Keratinocyte (primary cell): Measurements from ENCODE around the gene EYS. TPM values are rescaled to one million over a fixed set of nuclear protein-coding genes. Genes with fewer than 3 reads are reported as not detected.
A peak's percentile ranks its signal among the peaks of the same experiment; 100 is the strongest.

Experiments
- DNase-seq: peaks from one replicate; pipeline ENCODE4 v3.0.0-alpha.2; 2011; ENCODE audit warnings: low read depth, missing footprints, low spot score
- FAIRE-seq: peaks from 2 replicates; lab custom pipeline; 2011; peaks lifted over from hg19 to GRCh38; lab: Jason Lieb, UNC
- H2AFZ ChIP-seq: 2 replicates; pipeline ENCODE4 v1.6.0; 2012; ENCODE audit warnings: low read length, control low read depth, inconsistent platforms; ENCODE audit not compliant: control insufficient read depth
- H3K27ac ChIP-seq: 2 replicates; pipeline ENCODE4 v1.5.1; 2011; ENCODE audit warnings: low read length; ENCODE audit not compliant: control insufficient read depth, insufficient read depth
- H3K27me3 ChIP-seq: 3 replicates; pipeline ENCODE4 v1.6.0; 2011; ENCODE audit warnings: low read length; ENCODE audit not compliant: control insufficient read depth, insufficient read depth; ENCODE audit errors: extremely low read depth
- H3K36me3 ChIP-seq, 2 experiments: 2 replicates in 1 of 2; 3 replicates in 1 of 2; pipeline ENCODE4 v1.5.1; 2011; ENCODE audit warnings: low read length in 2 of 2, mild to moderate bottlenecking in 1 of 2; ENCODE audit not compliant: control insufficient read depth in 2 of 2, insufficient read depth in 2 of 2; ENCODE audit errors: extremely low read depth in 1 of 2
- H3K4me1 ChIP-seq: 3 replicates; pipeline ENCODE4 v1.5.1; 2011; ENCODE audit warnings: low read length; ENCODE audit not compliant: control insufficient read depth, insufficient read depth; ENCODE audit errors: extremely low read depth
- H3K4me2 ChIP-seq: 3 replicates; pipeline ENCODE4 v1.6.0; 2011; ENCODE audit warnings: low read depth, low read length; ENCODE audit not compliant: control insufficient read depth, insufficient read depth; ENCODE audit errors: extremely low read depth
- H3K4me3 ChIP-seq, 3 experiments: fragments of 200-600 bp in 1 of 3; sonication (generic) in 1 of 3; 2 replicates in 2 of 3; 3 replicates in 1 of 3; pipeline ENCODE4 v1.5.1; 2011 to 2016; ENCODE audit warnings: low read length in 3 of 3, mild to moderate bottlenecking in 3 of 3, control low read depth in 2 of 3, inconsistent platforms in 1 of 3, low read depth in 1 of 3, mixed read lengths in 1 of 3, mixed run types in 1 of 3, moderate library complexity in 1 of 3; ENCODE audit not compliant: control insufficient read depth in 2 of 3, insufficient read depth in 2 of 3; ENCODE audit errors: extremely low read depth in 1 of 3
- H3K79me2 ChIP-seq: 2 replicates; pipeline ENCODE4 v1.6.0; 2012; ENCODE audit warnings: low read length; ENCODE audit not compliant: control insufficient read depth, insufficient read depth
- H3K9ac ChIP-seq: 3 replicates; pipeline ENCODE4 v1.6.0; 2011; ENCODE audit warnings: low read length; ENCODE audit not compliant: control insufficient read depth, insufficient read depth; ENCODE audit errors: extremely low read depth
- H3K9me1 ChIP-seq: 3 replicates; pipeline ENCODE4 v1.6.0; 2011; ENCODE audit warnings: low read length; ENCODE audit not compliant: control insufficient read depth, insufficient read depth; ENCODE audit errors: extremely low read depth
- H3K9me3 ChIP-seq: 2 replicates; pipeline ENCODE4 v1.5.1; 2012; ENCODE audit warnings: low read depth, low read length; ENCODE audit not compliant: control insufficient read depth
- H4K20me1 ChIP-seq: 3 replicates; pipeline ENCODE4 v1.6.0; 2011; ENCODE audit warnings: low read length; ENCODE audit not compliant: control insufficient read depth, insufficient read depth; ENCODE audit errors: extremely low read depth
- CTCF ChIP-seq, 3 experiments: IDR thresholded peaks in 1 of 3; conservative IDR thresholded peaks in 1 of 3; optimal IDR thresholded peaks in 1 of 3; 2 replicates in 2 of 3; 3 replicates in 1 of 3; pipeline versions ENCODE3 to v1.5.1; 2011; ENCODE audit warnings: low read length in 3 of 3, mild to moderate bottlenecking in 3 of 3, moderate library complexity in 2 of 3, control low read depth in 1 of 3, inconsistent platforms in 1 of 3; ENCODE audit not compliant: insufficient read depth in 2 of 3; ENCODE audit errors: extremely low read depth in 1 of 3
- EZH2 ChIP-seq: IDR thresholded peaks from one replicate; pipeline ENCODE4 v1.6.1; 2012; ENCODE audit warnings: inconsistent platforms, mild to moderate bottlenecking, low read length, moderate library complexity
- dilution Hi-C: fragments of 300-500 bp; cut with MboI; formaldehyde crosslinking; loops from one replicate; pipeline ENCODE4 v1.7.0; 2020; ENCODE audit warnings: low sequenced_read_pairs; ENCODE audit not compliant: extremely low pct_ligation_motif_present
- polyA plus RNA-seq, 5 experiments: library from polyadenylated mRNA; depleted of rRNA in 3 of 5; stranded (reverse) in 3 of 5; stranded (forward) in 1 of 5; unstranded in 1 of 5; fragments of >200 nt; gene quantifications; 1 replicate in 1 of 5; 2 replicates in 3 of 5; 3 replicates in 1 of 5; pipeline versions ENCODE4 v1.2.1 to v1.2.3, GENCODE V29; 2011 to 2012; ENCODE audit warnings: missing spikeins in 2 of 5, low read depth in 1 of 5, low replicate concordance in 1 of 5

Gene EYS
- polyA plus RNA-seq, 1 donor (not counting 4 experiments of a cell fraction or from before 2014, with no cell fraction given): 0.34 TPM

GRCh38 chr6:63883597-63883996, 1823.4 kb downstream of the EYS start:
- FAIRE-seq (no peak), DNase-seq (no peak)
- H3K9ac ChIP-seq: no peak overlapping the region
- H3K4me1 ChIP-seq: no peaks in the 10 kb centered on the region
- H3K79me2 ChIP-seq: no peaks in the 10 kb centered on the region
- H3K4me2 ChIP-seq: no peak overlapping the region
- no peaks in the 10 kb centered on the region for H3K9me1 ChIP-seq
- H3K36me3 ChIP-seq: no peaks in the 10 kb centered on the region
- no peaks in the 10 kb centered on the region for H3K9me3 ChIP-seq
- TF ChIP-seq CTCF (optimal IDR thresholded peaks at IDR 0.05 in 1 of 3, IDR thresholded peaks at IDR 0.05 in 1 of 3, conservative IDR thresholded peaks at IDR 0.05 in 1 of 3; ENCODE audit: extremely low read depth in 1 of 3, insufficient read depth in 2 of 3, low read length in 3 of 3) (no peak), EZH2 (no peak)
- no peak overlapping the region for H2AFZ ChIP-seq
- no peak overlapping the region for H3K4me3 ChIP-seq
- no peaks in the 10 kb centered on the region for H3K27me3 ChIP-seq
- H4K20me1 ChIP-seq: no peaks in the 10 kb centered on the region
- dilution Hi-C loops: no loop called here
- no peak overlapping the region for H3K27ac ChIP-seq

GRCh38 chr6:63882208-63882607, 1824.8 kb downstream of the EYS start:
- H3K36me3 ChIP-seq: no peaks in the 10 kb centered on the region
- H4K20me1 ChIP-seq: no peaks in the 10 kb centered on the region
- H2AFZ ChIP-seq: no peak overlapping the region
- no peaks in the 10 kb centered on the region for H3K27me3 ChIP-seq
- H3K9me1 ChIP-seq: no peaks in the 10 kb centered on the region
- no peaks in the 10 kb centered on the region for H3K4me1 ChIP-seq
- H3K4me3 ChIP-seq: no peak overlapping the region
- FAIRE-seq (no peak), DNase-seq (no peak)
- no peak overlapping the region for H3K27ac ChIP-seq
- dilution Hi-C loops: no loop called here
- H3K9ac ChIP-seq: no peak overlapping the region
- TF ChIP-seq EZH2 (no peak), CTCF (optimal IDR thresholded peaks at IDR 0.05 in 1 of 3, IDR thresholded peaks at IDR 0.05 in 1 of 3, conservative IDR thresholded peaks at IDR 0.05 in 1 of 3; ENCODE audit: extremely low read depth in 1 of 3, insufficient read depth in 2 of 3, low read length in 3 of 3) (peak in 2 of 3 experiments; percentile 40 to 44)
- H3K79me2 ChIP-seq: no peaks in the 10 kb centered on the region
- H3K4me2 ChIP-seq: no peak overlapping the region
- no peaks in the 10 kb centered on the region for H3K9me3 ChIP-seq
